ENCODE measurements around the gene PAQR8. TPM values are rescaled to one million over a fixed set of nuclear protein-coding genes. Genes with fewer than 3 reads are reported as not detected.

The PAQR8 gene
- total RNA-seq, 1 donor from 2014 or later, result 6.8 TPM

GRCh38 chr6:52435345-52435744 lies 73.4 kb downstream of the PAQR8 start:
- Mint-ChIP-seq H3K27ac (no peak overlapping the region), H3K9me3 (no peaks in the 10 kb centered on the region), H3K4me1 (no peaks in the 10 kb centered on the region), H3K27me3 (no peaks in the 10 kb centered on the region), H3K4me3 (no peak overlapping the region), H3K36me3 (ENCODE audit: low read depth) (peaks cover 37% of the 10 kb centered on the region)
- CTCF ChIA-PET, result no interaction called here
- ATAC-seq (ENCODE audit: low read depth) (no peak), DNase-seq (no peak)
- no peak for TF ChIP-seq CTCF (IDR thresholded peaks at IDR 0.05)
- intact Hi-C loops (cut with micrococcal nuclease), result no loop called here
- POLR2A ChIA-PET, result no interaction called here

GRCh38 chr6:52438926-52439325 lies 77.0 kb downstream of the PAQR8 start:
- ATAC-seq (ENCODE audit: low read depth) (no peak), DNase-seq (no peak)
- CTCF ChIA-PET, result no interaction called here
- Mint-ChIP-seq H3K27me3 (no peaks in the 10 kb centered on the region), H3K27ac (no peak overlapping the region), H3K36me3 (ENCODE audit: low read depth) (peaks cover 37% of the 10 kb centered on the region), H3K4me1 (no peaks in the 10 kb centered on the region), H3K4me3 (no peak overlapping the region), H3K9me3 (peaks cover 2% of the 10 kb centered on the region)
- intact Hi-C loops (cut with micrococcal nuclease), result no loop called here
- TF ChIP-seq CTCF (IDR thresholded peaks at IDR 0.05), result no peak
- POLR2A ChIA-PET, result no interaction called here

- no peaks in the 10 kb centered on the region for H3K4me1 Mint-ChIP-seq
- peaks cover 38% of the 10 kb centered on the region for H3K36me3 Mint-ChIP-seq (ENCODE audit: low read depth)
- no peak overlapping the region for H3K27ac Mint-ChIP-seq
- no peak for ATAC-seq (ENCODE audit: low read depth)
- CTCF ChIA-PET, result no interaction called here
- TF ChIP-seq CTCF (IDR thresholded peaks at IDR 0.05), result no peak
- intact Hi-C loops (cut with micrococcal nuclease), result no loop called here
- DNase-seq, result no peak
- H3K4me3 Mint-ChIP-seq, result no peak overlapping the region
- H3K27me3 Mint-ChIP-seq, result no peaks in the 10 kb centered on the region
- peaks cover 19% of the 10 kb centered on the region for H3K9me3 Mint-ChIP-seq
- POLR2A ChIA-PET, result no interaction called here
Observed at GRCh38 chr6:52454556-52454955, 92.6 kb downstream of the PAQR8 start.

GRCh38 chr6:52457096-52457495 lies 95.1 kb downstream of the PAQR8 start:
- Mint-ChIP-seq H3K36me3 (ENCODE audit: low read depth) (peaks cover 19% of the 10 kb centered on the region), H3K4me3 (no peak overlapping the region), H3K27me3 (no peaks in the 10 kb centered on the region), H3K4me1 (no peaks in the 10 kb centered on the region), H3K27ac (no peak overlapping the region), H3K9me3 (peaks cover 4% of the 10 kb centered on the region)
- POLR2A ChIA-PET, result no interaction called here
- intact Hi-C loops (cut with micrococcal nuclease), result no loop called here
- no peak for ATAC-seq (ENCODE audit: low read depth)
- CTCF ChIA-PET, result no interaction called here
- TF ChIP-seq CTCF (IDR thresholded peaks at IDR 0.05), result no peak
- DNase-seq, result no peak

Other genes with a start within 250 kb of the PAQR8 start
- not detected in 2 replicates for gene IL17A, start 175.8 kb upstream of the PAQR8 start, total RNA-seq
- not detected in 2 replicates for gene IL17F, start 117.7 kb upstream of the PAQR8 start, total RNA-seq
- gene MCM3, start 77.4 kb upstream of the PAQR8 start, total RNA-seq, result 73.2 and 78.9 TPM in 2 replicates
- 15.8 and 23.2 TPM in 2 replicates for gene EFHC1, start 58.2 kb downstream of the PAQR8 start, total RNA-seq
- gene TRAM2, start 214.9 kb downstream of the PAQR8 start, total RNA-seq, result 9.1 and 9.9 TPM in 2 replicates

Measured in activated B cell treated with CpG ODN at 0.5 μM for 24 hours (primary cell).